GM19324 (cell line): Measurements from ENCODE around the gene MSN.
"Not testable (repeated sequence)": the region's sequence is repeated elsewhere in the genome, so short reads cannot be mapped to it uniquely, and the experiment has no call there.

Experiments
- ATAC-seq: cut with Tn5 transposase; IDR thresholded peaks from one replicate; pipeline ENCODE4 v1.9.1; 2021; ENCODE audit warnings: mild to moderate bottlenecking, moderate library complexity; ENCODE audit not compliant: unreplicated experiment, low FRiP score

The MSN gene

GRCh38 chrX:65707151-65707550 lies 39.7 kb downstream of the MSN start:
- no peak for ATAC-seq

- no peak for ATAC-seq
Observed at GRCh38 chrX:65712005-65712806, 44.8 kb downstream of the MSN start.

GRCh38 chrX:65718538-65718937 lies 51.1 kb downstream of the MSN start:
- ATAC-seq: no peak

GRCh38 chrX:65720381-65720964 lies 53.0 kb downstream of the MSN start:
- no peak for ATAC-seq

- ATAC-seq: no peak
Observed at GRCh38 chrX:65723706-65724105, 56.3 kb downstream of the MSN start.

GRCh38 chrX:65726715-65727114 lies 59.3 kb downstream of the MSN start:
- no peak for ATAC-seq

- ATAC-seq: no peak
Observed at GRCh38 chrX:65731684-65732289, 64.3 kb downstream of the MSN start.

GRCh38 chrX:65740909-65741308 lies 73.5 kb downstream of the MSN start:
- ATAC-seq: no peak

- ATAC-seq: no peak
Observed at GRCh38 chrX:65741823-65742222, 74.4 kb downstream of the MSN start.

- ATAC-seq: no peak
Observed at GRCh38 chrX:65744965-65745364, 77.5 kb downstream of the MSN start.

- ATAC-seq: no peak
Observed at GRCh38 chrX:65745427-65745826, 78.0 kb downstream of the MSN start.

- ATAC-seq: no peak
Observed at GRCh38 chrX:65745992-65746391, 78.5 kb downstream of the MSN start.

GRCh38 chrX:65750674-65751469 lies 83.4 kb downstream of the MSN start:
- ATAC-seq: peak; percentile 90

- no peak for ATAC-seq
Observed at GRCh38 chrX:65751519-65751918, 84.1 kb downstream of the MSN start.

GRCh38 chrX:65752294-65752693 lies 84.8 kb downstream of the MSN start:
- no peak for ATAC-seq

GRCh38 chrX:65755786-65756185 lies 88.3 kb downstream of the MSN start:
- no peak for ATAC-seq

- ATAC-seq: no peak
Observed at GRCh38 chrX:65757943-65758342, 90.5 kb downstream of the MSN start.

- ATAC-seq: no peak
Observed at GRCh38 chrX:65758505-65758904, 91.1 kb downstream of the MSN start.

- ATAC-seq: not testable (repeated sequence)
Observed at GRCh38 chrX:65759525-65759924, 92.1 kb downstream of the MSN start.

GRCh38 chrX:65769564-65770292 lies 102.3 kb downstream of the MSN start:
- no peak for ATAC-seq
